Astrocyte (in vitro differentiated cells and primary cell): Measurements from ENCODE around the gene LVRN.

Experiments used
- CTCF ChIP-seq: IDR thresholded peaks from 2 replicates; pipeline ENCODE4 v1.5.1; 2011; ENCODE audit warnings: low read depth, mild to moderate bottlenecking, inconsistent platforms, low read length, moderate library complexity; ENCODE audit not compliant: insufficient read depth
- EZH2 ChIP-seq: IDR thresholded peaks from 2 replicates; pipeline ENCODE4 v1.6.1; 2012; ENCODE audit warnings: mild to moderate bottlenecking, low read length, inconsistent platforms; ENCODE audit not compliant: insufficient read depth

GRCh38 chr5:116032094-116032517 lies 69.8 kb downstream of the LVRN start, which contains the start of gene ARL14EPL:
- peak; percentile 18 for TF ChIP-seq CTCF
- no peak for TF ChIP-seq EZH2
